ENCODE measurements around the gene ADSS1.

The ADSS1 gene

GRCh38 chr14:104717137-104717536 is 6.9 kb upstream of the ADSS1 start:
- H3K9me3 ChIP-seq (ENCODE audit: insufficient read depth, low read depth, low read length), result no peaks in the 10 kb centered on the region
- TF ChIP-seq EZH2phosphoT487 (IDR thresholded peaks at IDR 0.05; ENCODE audit: borderline replicate concordance) (no peak), CTCF (conservative IDR thresholded peaks at IDR 0.05; ENCODE audit: low read length) (no peak)
- no peak overlapping the region for H2AFZ ChIP-seq (ENCODE audit: low read length)
- H3F3A ChIP-seq (ENCODE audit: low read depth), result no peaks in the 10 kb centered on the region
- H3K4me3 ChIP-seq (ENCODE audit: low read length, poor library complexity, severe bottlenecking), result no peak overlapping the region
- peaks cover 12% of the 10 kb centered on the region; the same call in 1 of the 2 replicates for H3K36me3 ChIP-seq (ENCODE audit: insufficient read depth, low read length)
- no peaks in the 10 kb centered on the region for H3K27me3 ChIP-seq (ENCODE audit: insufficient read depth, low read length, poor library complexity, severe bottlenecking)
- no peaks in the 10 kb centered on the region for H3K79me2 ChIP-seq (ENCODE audit: insufficient read depth, low read length)
- H3K9me2 ChIP-seq (replicated peaks; ENCODE audit: low read depth, low read length), result no peaks in the 10 kb centered on the region
- no peak overlapping the region for H3K4me2 ChIP-seq (ENCODE audit: low read depth, low read length, poor library complexity, severe bottlenecking)
- no peaks in the 10 kb centered on the region for H3K4me1 ChIP-seq (ENCODE audit: insufficient read depth, low read length, poor library complexity, severe bottlenecking)
- no peak overlapping the region for H3K9ac ChIP-seq (ENCODE audit: low read depth, low read length, poor library complexity, severe bottlenecking)
- H4K20me1 ChIP-seq (ENCODE audit: insufficient read depth, low read length, poor library complexity, severe bottlenecking), result no peaks in the 10 kb centered on the region

- Histone ChIP-seq H3K36me3 (ENCODE audit: insufficient read depth, low read length) (peaks cover 7% of the 10 kb centered on the region; the same call in 1 of the 2 replicates), H3K4me1 (ENCODE audit: insufficient read depth, low read length, poor library complexity, severe bottlenecking) (no peaks in the 10 kb centered on the region), H3K4me2 (ENCODE audit: low read depth, low read length, poor library complexity, severe bottlenecking) (no peak overlapping the region), H3K9me3 (ENCODE audit: insufficient read depth, low read depth, low read length) (no peaks in the 10 kb centered on the region), H3K79me2 (ENCODE audit: insufficient read depth, low read length) (no peaks in the 10 kb centered on the region), H3K9me2 (replicated peaks; ENCODE audit: low read depth, low read length) (no peaks in the 10 kb centered on the region), H3F3A (ENCODE audit: low read depth) (no peaks in the 10 kb centered on the region), H3K27me3 (ENCODE audit: insufficient read depth, low read length, poor library complexity, severe bottlenecking) (no peaks in the 10 kb centered on the region), H4K20me1 (ENCODE audit: insufficient read depth, low read length, poor library complexity, severe bottlenecking) (no peaks in the 10 kb centered on the region), H2AFZ (ENCODE audit: low read length) (no peak overlapping the region), H3K9ac (ENCODE audit: low read depth, low read length, poor library complexity, severe bottlenecking) (no peak overlapping the region), H3K4me3 (ENCODE audit: low read length, poor library complexity, severe bottlenecking) (no peak overlapping the region)
- TF ChIP-seq EZH2phosphoT487 (IDR thresholded peaks at IDR 0.05; ENCODE audit: borderline replicate concordance) (no peak), CTCF (conservative IDR thresholded peaks at IDR 0.05; ENCODE audit: low read length) (no peak)
Observed at GRCh38 chr14:104717646-104718045, 6.4 kb upstream of the ADSS1 start.

GRCh38 chr14:104718147-104718546 is 5.9 kb upstream of the ADSS1 start:
- no peak overlapping the region for H2AFZ ChIP-seq (ENCODE audit: low read length)
- H3K9me2 ChIP-seq (replicated peaks; ENCODE audit: low read depth, low read length), result no peaks in the 10 kb centered on the region
- no peaks in the 10 kb centered on the region for H3F3A ChIP-seq (ENCODE audit: low read depth)
- no peaks in the 10 kb centered on the region for H4K20me1 ChIP-seq (ENCODE audit: insufficient read depth, low read length, poor library complexity, severe bottlenecking)
- H3K9ac ChIP-seq (ENCODE audit: low read depth, low read length, poor library complexity, severe bottlenecking), result no peak overlapping the region
- no peaks in the 10 kb centered on the region for H3K4me1 ChIP-seq (ENCODE audit: insufficient read depth, low read length, poor library complexity, severe bottlenecking)
- H3K9me3 ChIP-seq (ENCODE audit: insufficient read depth, low read depth, low read length), result no peaks in the 10 kb centered on the region
- no peaks in the 10 kb centered on the region for H3K27me3 ChIP-seq (ENCODE audit: insufficient read depth, low read length, poor library complexity, severe bottlenecking)
- no peak overlapping the region for H3K4me3 ChIP-seq (ENCODE audit: low read length, poor library complexity, severe bottlenecking)
- no peak overlapping the region for H3K4me2 ChIP-seq (ENCODE audit: low read depth, low read length, poor library complexity, severe bottlenecking)
- no peak for TF ChIP-seq EZH2phosphoT487 (IDR thresholded peaks at IDR 0.05; ENCODE audit: borderline replicate concordance)
- TF ChIP-seq CTCF (conservative IDR thresholded peaks at IDR 0.05; ENCODE audit: low read length), result no peak
- H3K79me2 ChIP-seq (ENCODE audit: insufficient read depth, low read length), result no peaks in the 10 kb centered on the region
- peaks cover 7% of the 10 kb centered on the region; the same call in 1 of the 2 replicates for H3K36me3 ChIP-seq (ENCODE audit: insufficient read depth, low read length)

Measured in Loucy (cell line).